ENCODE measurements around the gene BANP. TPM values are rescaled to one million over a fixed set of nuclear protein-coding genes. Genes with fewer than 3 reads are reported as not detected.

Gene BANP
- total RNA-seq, 1 donor from 2014 or later: 17.6 TPM

DNA sequence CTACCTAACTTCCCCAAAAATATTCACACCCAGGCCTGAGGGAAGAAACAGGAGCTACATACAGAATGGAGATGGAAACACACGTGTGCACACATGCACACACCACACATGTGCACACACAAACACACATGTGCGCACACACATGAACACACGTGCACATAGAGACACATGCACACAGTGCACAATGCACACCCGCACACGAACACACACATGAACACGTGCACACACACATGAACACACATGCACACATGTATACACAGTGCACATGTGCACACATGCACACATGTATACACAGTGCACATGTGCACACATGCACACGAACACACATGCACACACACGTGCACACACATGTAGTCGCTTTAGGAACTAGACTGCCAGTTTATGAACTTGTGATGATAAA lies 33.7 kb upstream of the BANP start:
- DNase-seq (ENCODE audit: low read depth): no peak
- H3K4me3 ChIP-seq (ENCODE audit: low read depth, low read length): no peak overlapping the region
- TF ChIP-seq, protein P1, sequence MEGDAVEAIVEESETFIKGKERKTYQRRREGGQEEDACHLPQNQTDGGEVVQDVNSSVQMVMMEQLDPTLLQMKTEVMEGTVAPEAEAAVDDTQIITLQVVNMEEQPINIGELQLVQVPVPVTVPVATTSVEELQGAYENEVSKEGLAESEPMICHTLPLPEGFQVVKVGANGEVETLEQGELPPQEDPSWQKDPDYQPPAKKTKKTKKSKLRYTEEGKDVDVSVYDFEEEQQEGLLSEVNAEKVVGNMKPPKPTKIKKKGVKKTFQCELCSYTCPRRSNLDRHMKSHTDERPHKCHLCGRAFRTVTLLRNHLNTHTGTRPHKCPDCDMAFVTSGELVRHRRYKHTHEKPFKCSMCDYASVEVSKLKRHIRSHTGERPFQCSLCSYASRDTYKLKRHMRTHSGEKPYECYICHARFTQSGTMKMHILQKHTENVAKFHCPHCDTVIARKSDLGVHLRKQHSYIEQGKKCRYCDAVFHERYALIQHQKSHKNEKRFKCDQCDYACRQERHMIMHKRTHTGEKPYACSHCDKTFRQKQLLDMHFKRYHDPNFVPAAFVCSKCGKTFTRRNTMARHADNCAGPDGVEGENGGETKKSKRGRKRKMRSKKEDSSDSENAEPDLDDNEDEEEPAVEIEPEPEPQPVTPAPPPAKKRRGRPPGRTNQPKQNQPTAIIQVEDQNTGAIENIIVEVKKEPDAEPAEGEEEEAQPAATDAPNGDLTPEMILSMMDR (conservative IDR thresholded peaks at IDR 0.05; ENCODE audit: low read depth, low read length): no peak

DNA sequence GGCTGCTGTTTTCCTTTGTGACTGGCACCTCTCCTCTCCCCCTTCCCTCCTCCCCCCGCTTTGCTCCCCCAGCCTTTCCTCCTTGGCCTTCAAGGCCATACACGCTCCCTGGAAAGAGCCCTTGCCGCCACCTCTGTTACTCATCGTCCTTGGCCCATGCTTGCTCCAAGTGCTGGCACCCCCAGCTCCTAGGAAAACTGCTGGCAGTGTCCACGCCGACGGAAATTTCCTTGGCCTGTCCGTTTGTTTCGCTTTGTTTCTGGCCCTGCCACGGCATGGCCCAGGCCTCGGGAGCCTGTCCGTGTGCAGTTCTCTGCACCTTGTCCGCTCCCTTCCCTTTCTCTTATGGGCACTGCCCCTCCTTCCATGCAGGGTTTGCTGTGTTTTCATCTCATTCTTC lies 32.9 kb upstream of the BANP start:
- TF ChIP-seq, protein P1 (conservative IDR thresholded peaks at IDR 0.05; ENCODE audit: low read depth, low read length): no peak
- H3K4me3 ChIP-seq (ENCODE audit: low read depth, low read length): no peak overlapping the region
- DNase-seq (ENCODE audit: low read depth): no peak

DNA sequence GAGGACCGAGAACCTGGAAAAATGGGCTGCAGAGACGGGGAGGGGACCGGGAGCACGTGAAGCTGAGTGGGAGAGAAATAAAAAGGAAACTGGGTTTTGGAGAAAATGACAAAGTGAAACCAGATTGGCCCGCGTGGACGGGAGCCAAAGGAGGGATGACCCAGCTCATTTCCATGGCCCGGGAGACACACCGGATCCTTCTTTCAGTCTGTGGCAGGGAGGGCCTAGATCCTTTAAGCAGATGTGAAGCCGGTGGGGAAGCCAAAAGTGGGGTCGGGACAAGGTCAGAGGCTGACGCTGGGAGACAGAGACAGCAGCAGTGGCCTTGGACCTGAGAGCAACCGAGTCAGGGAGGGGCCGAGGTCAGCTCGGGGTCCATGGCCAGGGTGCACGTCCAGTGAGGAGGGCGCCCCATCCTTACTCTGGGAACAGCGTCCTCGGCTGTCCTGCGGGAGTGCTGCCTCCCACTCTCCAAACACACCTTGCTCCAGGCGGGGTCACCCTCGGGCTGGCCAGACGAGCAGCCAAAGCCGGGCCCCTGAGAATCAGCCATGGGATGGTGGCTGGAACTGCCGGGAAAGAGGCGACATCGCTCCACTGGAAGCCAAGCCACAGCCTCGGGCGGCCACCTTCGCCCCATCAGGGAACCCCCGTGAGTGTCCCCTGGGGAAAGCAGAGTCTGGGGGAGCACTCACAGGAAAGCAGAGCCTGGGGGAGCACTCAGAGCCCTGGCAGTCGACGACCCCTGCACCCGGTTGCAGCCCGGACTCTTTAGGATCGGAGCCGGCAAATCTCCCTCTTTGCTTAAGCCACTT lies 32.2 kb upstream of the BANP start:
- DNase-seq (ENCODE audit: low read depth): no peak
- no peak overlapping the region for H3K4me3 ChIP-seq (ENCODE audit: low read depth, low read length)
- TF ChIP-seq, protein P1 (conservative IDR thresholded peaks at IDR 0.05; ENCODE audit: low read depth, low read length): no peak

DNA sequence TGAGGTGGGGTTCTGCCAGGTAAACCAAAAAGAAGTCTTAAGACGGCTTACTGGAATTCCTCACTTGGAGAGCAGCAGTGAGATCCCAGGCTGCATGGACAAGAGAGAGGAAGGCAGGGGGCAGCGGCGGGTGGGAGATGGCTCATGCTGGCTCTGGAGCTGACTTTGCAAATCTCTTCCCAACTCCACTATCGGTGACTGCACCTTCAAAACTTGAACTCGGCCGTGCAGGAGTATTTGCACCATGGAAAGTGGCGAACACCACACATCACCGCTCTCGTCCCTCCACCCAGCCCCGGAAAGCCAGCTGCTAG lies 31.6 kb upstream of the BANP start:
- H3K4me3 ChIP-seq (ENCODE audit: low read depth, low read length): no peak overlapping the region
- DNase-seq (ENCODE audit: low read depth): no peak
- TF ChIP-seq, protein P1 (conservative IDR thresholded peaks at IDR 0.05; ENCODE audit: low read depth, low read length): no peak

DNA sequence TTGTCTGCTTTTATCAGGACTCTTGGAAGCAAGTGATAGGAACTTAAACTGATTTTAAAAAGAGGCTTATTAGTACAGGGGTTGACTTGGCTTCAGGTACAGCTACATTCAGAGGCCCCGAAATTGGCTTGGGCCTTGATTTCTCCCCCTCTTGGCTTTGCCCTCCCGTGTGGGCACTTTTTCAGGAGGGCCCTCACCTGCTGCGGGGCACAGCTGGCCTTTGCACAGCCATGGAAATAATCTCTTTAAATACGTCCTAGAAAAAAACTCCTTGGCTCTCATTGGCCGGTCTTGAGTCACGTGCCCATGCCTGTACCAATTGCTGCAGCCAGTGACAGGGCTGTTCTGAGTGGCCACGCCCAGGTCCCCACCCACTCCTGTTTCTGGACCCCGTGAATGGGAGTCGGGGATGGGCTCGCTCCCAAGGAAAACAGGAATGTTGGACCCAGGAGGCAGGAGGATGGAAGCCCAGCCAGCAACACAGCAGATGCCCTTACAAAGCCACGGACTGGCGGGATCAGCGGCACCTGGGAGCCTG lies 29.9 kb upstream of the BANP start:
- TF ChIP-seq, protein P1 (conservative IDR thresholded peaks at IDR 0.05; ENCODE audit: low read depth, low read length): no peak
- no peak for DNase-seq (ENCODE audit: low read depth)
- H3K4me3 ChIP-seq (ENCODE audit: low read depth, low read length): no peak overlapping the region

DNA sequence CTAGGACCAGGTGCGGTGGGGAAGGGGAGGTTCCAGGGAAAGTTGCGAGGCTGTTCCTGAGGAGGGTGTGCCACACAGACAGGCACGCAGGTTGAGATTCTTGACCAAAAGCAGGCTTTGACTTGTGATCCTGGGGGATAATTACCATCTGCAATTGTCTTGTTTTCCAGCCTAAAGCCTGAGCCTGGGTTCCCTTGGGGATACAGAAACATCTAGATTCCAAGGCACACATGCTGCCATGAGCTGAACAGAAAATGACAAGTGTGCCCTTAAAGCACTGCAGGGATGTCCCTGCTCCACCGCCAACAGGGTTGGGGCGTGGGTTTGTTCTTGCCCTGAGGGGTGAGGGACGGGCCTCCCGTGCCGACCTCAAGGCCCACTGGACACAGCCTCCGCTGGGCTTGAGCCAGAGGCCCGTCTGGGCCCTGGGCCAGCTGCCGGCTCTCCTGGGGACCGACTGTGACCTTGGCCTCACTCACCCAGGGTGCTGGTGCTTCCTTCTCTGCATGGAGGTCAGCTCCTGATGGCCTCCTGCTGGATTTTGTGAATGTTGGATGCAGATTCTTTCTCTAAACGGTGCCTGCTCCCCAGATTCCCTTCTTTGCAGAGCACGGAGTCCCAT lies 28.9 kb upstream of the BANP start:
- TF ChIP-seq, protein P1 (conservative IDR thresholded peaks at IDR 0.05; ENCODE audit: low read depth, low read length): no peak
- no peak overlapping the region for H3K4me3 ChIP-seq (ENCODE audit: low read depth, low read length)
- DNase-seq (ENCODE audit: low read depth): no peak

Data from epithelial cell of proximal tubule (primary cell).